Osteocyte (in vitro differentiated cells): ENCODE measurements around the gene SCG5. TPM values are rescaled to one million over a fixed set of nuclear protein-coding genes. Genes with fewer than 3 reads are reported as not detected.
A peak's percentile ranks its signal among the peaks of the same experiment; 100 is the strongest.

Experiments
- DNase-seq: peaks from one replicate; pipeline ENCODE4 v3.0.0; 2021; ENCODE audit warnings: mixed read lengths; ENCODE audit not compliant: unreplicated experiment; ENCODE audit errors: extremely low spot score
- H3K27ac Mint-ChIP-seq: one replicate; pipeline ENCODE4 v1.8.0; 2021; ENCODE audit warnings: mild to moderate bottlenecking, mixed read lengths; ENCODE audit not compliant: unreplicated experiment
- H3K27me3 Mint-ChIP-seq: one replicate; pipeline ENCODE4 v1.8.0; 2021; ENCODE audit warnings: mixed read lengths; ENCODE audit not compliant: unreplicated experiment
- H3K36me3 Mint-ChIP-seq: one replicate; pipeline ENCODE4 v1.8.0; 2021; ENCODE audit warnings: mixed read lengths; ENCODE audit not compliant: unreplicated experiment
- H3K4me1 Mint-ChIP-seq: one replicate; pipeline ENCODE4 v1.8.0; 2021; ENCODE audit warnings: mixed read lengths; ENCODE audit not compliant: unreplicated experiment
- H3K4me3 Mint-ChIP-seq: one replicate; pipeline ENCODE4 v1.8.0; 2021; ENCODE audit warnings: mild to moderate bottlenecking, moderate library complexity, mixed read lengths; ENCODE audit not compliant: unreplicated experiment
- H3K9me3 Mint-ChIP-seq: one replicate; pipeline ENCODE4 v1.8.0; 2021; ENCODE audit warnings: mixed read lengths; ENCODE audit not compliant: unreplicated experiment
- CTCF ChIP-seq: fragments of 200-600 bp; sonication (generic); IDR thresholded peaks from 2 replicates; pipeline ENCODE4 v1.5.0; 2021; ENCODE audit warnings: antibody characterized with exemption, mild to moderate bottlenecking, moderate library complexity
- total RNA-seq: library from RNA; stranded (reverse); gene quantifications from 2 replicates; pipeline ENCODE4 v1.2.1, GENCODE V29; 2021

The SCG5 gene
- total RNA-seq, 1 donor from 2014 or later = 0.54 TPM

DNA sequence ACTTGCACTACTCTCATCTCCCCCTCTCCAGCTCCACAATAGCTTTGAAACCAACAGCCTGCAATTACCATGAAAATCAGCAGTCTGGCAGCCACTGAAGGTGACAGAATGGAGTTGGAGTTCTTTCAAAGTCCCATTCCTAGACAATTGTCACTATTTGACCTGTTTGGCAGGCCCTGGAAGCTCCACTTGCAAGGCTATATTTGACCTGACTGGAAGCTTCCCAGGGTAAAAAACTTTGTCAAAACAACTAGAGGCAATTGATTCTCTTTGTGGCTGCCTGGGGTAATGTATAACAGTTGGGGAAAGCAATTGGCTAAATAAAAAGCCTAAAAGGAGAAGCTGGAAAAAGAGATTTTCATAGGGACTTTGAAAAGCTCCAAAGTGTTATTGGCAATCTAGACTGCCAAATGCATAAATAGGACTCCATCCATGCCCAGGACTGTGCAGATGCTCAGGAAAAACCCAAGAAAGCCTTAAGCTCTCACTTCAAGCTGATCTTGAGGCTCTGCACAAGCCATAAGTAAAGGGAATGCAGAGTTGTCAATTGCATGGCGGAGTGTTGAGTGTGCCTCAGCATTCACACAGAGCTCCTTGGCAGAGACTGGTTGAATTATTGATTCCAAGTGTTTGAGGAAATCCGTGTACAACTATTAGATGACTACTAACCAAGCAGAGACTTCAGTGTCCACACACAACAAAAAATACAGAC lies 94.6 kb downstream of the SCG5 start:
- no peak for DNase-seq
- Mint-ChIP-seq H3K36me3 (peaks cover 38% of the 10 kb centered on the region), H3K4me1 (peaks cover 32% of the 10 kb centered on the region), H3K27me3 (no peaks in the 10 kb centered on the region), H3K27ac (no peak overlapping the region), H3K4me3 (no peak overlapping the region), H3K9me3 (peaks cover 9% of the 10 kb centered on the region)
- no peak for TF ChIP-seq CTCF

- H3K4me3 Mint-ChIP-seq = no peak overlapping the region
- no peak for DNase-seq
- no peaks in the 10 kb centered on the region for H3K27me3 Mint-ChIP-seq
- H3K9me3 Mint-ChIP-seq = peaks cover 9% of the 10 kb centered on the region
- no peak overlapping the region for H3K27ac Mint-ChIP-seq
- TF ChIP-seq CTCF = no peak
- H3K4me1 Mint-ChIP-seq = peaks cover 28% of the 10 kb centered on the region
- peaks cover 34% of the 10 kb centered on the region for H3K36me3 Mint-ChIP-seq
These were observed 95.2 kb downstream of the SCG5 start for GRCh38 chr15:32736701-32737061.

DNA sequence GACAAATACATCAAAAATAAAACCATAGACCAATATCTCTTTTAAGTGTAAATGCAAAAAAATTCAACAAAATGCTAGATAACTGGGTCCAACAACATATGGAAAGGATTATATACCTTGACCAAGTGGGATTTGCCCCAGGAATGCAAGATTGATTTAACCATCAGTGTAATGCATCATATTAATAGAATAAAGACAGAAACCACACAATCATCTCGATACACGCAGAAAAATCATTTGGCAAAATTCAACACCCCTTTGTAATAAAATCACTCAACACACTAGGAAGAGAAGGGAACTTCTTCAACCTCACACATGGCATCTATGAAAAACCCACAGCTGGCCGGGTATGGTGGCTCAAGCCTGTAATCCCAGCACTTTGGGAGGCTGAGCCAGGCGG lies 95.8 kb downstream of the SCG5 start:
- Mint-ChIP-seq H3K27ac (peak overlapping the region; percentile 15), H3K9me3 (peaks cover 13% of the 10 kb centered on the region), H3K36me3 (peaks cover 29% of the 10 kb centered on the region), H3K27me3 (no peaks in the 10 kb centered on the region), H3K4me3 (no peak overlapping the region), H3K4me1 (peaks cover 23% of the 10 kb centered on the region)
- TF ChIP-seq CTCF = no peak
- DNase-seq = no peak

- H3K4me1 Mint-ChIP-seq = peaks cover 18% of the 10 kb centered on the region
- peak overlapping the region; percentile 11 for H3K27ac Mint-ChIP-seq
- H3K27me3 Mint-ChIP-seq = no peaks in the 10 kb centered on the region
- peaks cover 19% of the 10 kb centered on the region for H3K9me3 Mint-ChIP-seq
- DNase-seq = no peak
- H3K4me3 Mint-ChIP-seq = no peak overlapping the region
- peaks cover 29% of the 10 kb centered on the region for H3K36me3 Mint-ChIP-seq
- no peak for TF ChIP-seq CTCF
These were observed 97.2 kb downstream of the SCG5 start for GRCh38 chr15:32738666-32739065.

DNA sequence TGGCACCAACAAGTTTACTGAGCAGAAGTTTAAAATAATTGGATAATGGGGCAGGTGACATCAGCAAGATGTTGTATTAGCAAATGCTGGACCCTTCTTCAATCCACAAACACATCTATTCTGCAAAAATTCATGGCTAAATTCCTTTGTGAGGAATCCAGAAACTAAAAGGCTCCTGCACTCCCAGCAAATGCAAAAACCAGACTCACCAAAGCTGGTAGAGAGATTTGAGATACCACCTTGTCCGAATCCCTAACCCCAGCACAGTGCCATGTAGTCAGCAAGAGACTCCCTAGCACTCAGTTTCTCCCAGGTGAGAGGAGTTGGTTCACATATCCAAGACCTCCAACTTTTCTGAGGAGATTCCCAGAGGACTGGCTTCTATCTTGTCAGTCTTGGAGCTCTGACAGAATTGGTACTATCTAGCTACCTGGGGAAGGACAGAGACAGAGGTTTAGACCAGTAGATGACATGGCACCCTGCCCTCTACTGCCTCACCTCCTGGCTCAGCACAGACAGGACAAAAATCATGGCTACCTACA lies 98.1 kb downstream of the SCG5 start:
- DNase-seq = no peak
- no peak for TF ChIP-seq CTCF
- peaks cover 25% of the 10 kb centered on the region for H3K36me3 Mint-ChIP-seq
- H3K4me3 Mint-ChIP-seq = no peak overlapping the region
- no peaks in the 10 kb centered on the region for H3K27me3 Mint-ChIP-seq
- peaks cover 19% of the 10 kb centered on the region for H3K9me3 Mint-ChIP-seq
- peaks cover 13% of the 10 kb centered on the region for H3K4me1 Mint-ChIP-seq
- no peak overlapping the region for H3K27ac Mint-ChIP-seq
